GM12891 (cell line): ENCODE data around the gene GRM7.

Experiments used
- PAX5 ChIP-seq: IDR thresholded peaks from 2 replicates; pipeline ENCODE4 v1.6.1; 2011; ENCODE audit warnings: low read length, moderate library complexity, mild to moderate bottlenecking; ENCODE audit not compliant: insufficient read depth, severe bottlenecking
- POLR2A ChIP-seq: IDR thresholded peaks from 2 replicates; pipeline ENCODE4 v1.6.1; 2011; ENCODE audit warnings: low read depth, low read length, control low read depth
- POLR2AphosphoS5 ChIP-seq: IDR thresholded peaks from 2 replicates; pipeline ENCODE4 v1.6.1; 2011; ENCODE audit warnings: low read depth, low read length, control low read depth
- POU2F2 ChIP-seq: IDR thresholded peaks from 2 replicates; pipeline ENCODE4 v1.6.1; 2011; ENCODE audit warnings: low read depth, mild to moderate bottlenecking, control low read depth, low read length, moderate library complexity
- SPI1 ChIP-seq: IDR thresholded peaks from 2 replicates; pipeline ENCODE4 v1.6.1; 2011; ENCODE audit warnings: low read depth, low read length, control low read depth
- TAF1 ChIP-seq: IDR thresholded peaks from 2 replicates; pipeline ENCODE4 v1.6.1; 2011; ENCODE audit warnings: low read depth, low read length, control low read depth

DNA sequence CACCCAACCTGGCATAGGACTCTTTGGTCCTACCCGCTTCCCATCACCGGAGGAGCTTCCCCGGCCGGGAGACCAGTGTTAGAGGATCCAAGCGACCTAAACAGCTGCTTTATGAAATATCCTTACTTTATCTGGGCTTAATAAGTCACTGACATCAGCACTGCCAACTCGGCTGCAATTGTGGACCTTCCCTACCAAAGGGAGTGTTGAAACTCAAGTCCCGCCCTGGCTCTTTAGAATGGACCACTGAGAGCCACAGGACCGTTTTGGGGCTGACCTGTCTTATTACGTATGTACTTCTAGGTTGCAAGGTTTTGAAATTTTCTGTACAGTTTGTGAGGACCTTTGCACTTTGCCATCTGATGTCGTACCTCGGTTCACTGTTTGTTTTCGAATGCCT lies 879.5 kb downstream of the GRM7 start:
- TF ChIP-seq POLR2A (no peak), SPI1 (no peak), POLR2AphosphoS5 (no peak), PAX5 (no peak), TAF1 (no peak), POU2F2 (no peak)
